ENCODE measurements around the gene ZNF385C.
"Not testable (repeated sequence)": the region's sequence is repeated elsewhere in the genome, so short reads cannot be mapped to it uniquely, and the experiment has no call there.

ZNF385C gene

GRCh38 chr17:42097691-42098631 is at the start of gene ZNF385C:
Gene ZNF385C, minus strand, starts transcription at chr17:42098473. Its CDS starts 35,417 bp downstream, at chr17:42063056.
- DNase-seq (ENCODE audit: low read depth): no peak

GRCh38 chr17:42146911-42147607 is 48.8 kb upstream of the ZNF385C start:
- TF ChIP-seq CTCF (IDR thresholded peaks at IDR 0.05; ENCODE audit: low read depth, low read length): no peak
- TF ChIP-seq POLR2A (IDR thresholded peaks at IDR 0.05; ENCODE audit: extremely low read depth, insufficient read length): no peak
- no peak for TF ChIP-seq MYC (IDR thresholded peaks at IDR 0.05; ENCODE audit: low read depth, low read length)
- no peak for TF ChIP-seq MAX (IDR thresholded peaks at IDR 0.05; ENCODE audit: low read depth, low read length)
- DNase-seq (ENCODE audit: low read depth): no peak
- H3K4me3 ChIP-seq (ENCODE audit: low read depth, low read length): no peak overlapping the region

More at GRCh38 chr17:42097691-42098631, at the start of gene ZNF385C:
- no peak within 1 kb of the TSS for H3K4me3 ChIP-seq (ENCODE audit: low read depth, low read length)
- TF ChIP-seq MAX (IDR thresholded peaks at IDR 0.05; ENCODE audit: low read depth, low read length) (no peak), CTCF (IDR thresholded peaks at IDR 0.05; ENCODE audit: low read depth, low read length) (no peak), MYC (IDR thresholded peaks at IDR 0.05; ENCODE audit: low read depth, low read length) (no peak), POLR2A (IDR thresholded peaks at IDR 0.05; ENCODE audit: extremely low read depth, insufficient read length) (no peak)

- DNase-seq (ENCODE audit: low read depth): not testable (repeated sequence)
Observed at GRCh38 chr17:42143138-42143537, 44.9 kb upstream of the ZNF385C start.

GRCh38 chr17:42142371-42142896 is 44.2 kb upstream of the ZNF385C start:
- no peak overlapping the region for H3K4me3 ChIP-seq (ENCODE audit: low read depth, low read length)
- DNase-seq (ENCODE audit: low read depth): no peak
- TF ChIP-seq MYC (IDR thresholded peaks at IDR 0.05; ENCODE audit: low read depth, low read length) (no peak), MAX (IDR thresholded peaks at IDR 0.05; ENCODE audit: low read depth, low read length) (no peak), POLR2A (IDR thresholded peaks at IDR 0.05; ENCODE audit: extremely low read depth, insufficient read length) (no peak), CTCF (IDR thresholded peaks at IDR 0.05; ENCODE audit: low read depth, low read length) (no peak)

More at GRCh38 chr17:42143138-42143537, 44.9 kb upstream of the ZNF385C start:
- H3K4me3 ChIP-seq (ENCODE audit: low read depth, low read length): not testable (repeated sequence)

- TF ChIP-seq MYC (IDR thresholded peaks at IDR 0.05; ENCODE audit: low read depth, low read length) (no peak), MAX (IDR thresholded peaks at IDR 0.05; ENCODE audit: low read depth, low read length) (no peak), POLR2A (IDR thresholded peaks at IDR 0.05; ENCODE audit: extremely low read depth, insufficient read length) (no peak), CTCF (IDR thresholded peaks at IDR 0.05; ENCODE audit: low read depth, low read length) (no peak)
- no peak for DNase-seq (ENCODE audit: low read depth)
- no peak overlapping the region for H3K4me3 ChIP-seq (ENCODE audit: low read depth, low read length)
Observed at GRCh38 chr17:42141382-42141781, 43.1 kb upstream of the ZNF385C start.

GRCh38 chr17:42140690-42141089 is 42.4 kb upstream of the ZNF385C start:
- not testable (repeated sequence) for DNase-seq (ENCODE audit: low read depth); H3K4me3 ChIP-seq (ENCODE audit: low read depth, low read length)

Measured in NB4 (cell line).